ENCODE measurements around the gene DYNC2H1. TPM values are rescaled to one million over a fixed set of nuclear protein-coding genes. Genes with fewer than 3 reads are reported as not detected.

DYNC2H1 gene
- total and polyA plus RNA-seq, 7 donors, result 0.79 to 2.3 (median 1.3) TPM

DNA sequence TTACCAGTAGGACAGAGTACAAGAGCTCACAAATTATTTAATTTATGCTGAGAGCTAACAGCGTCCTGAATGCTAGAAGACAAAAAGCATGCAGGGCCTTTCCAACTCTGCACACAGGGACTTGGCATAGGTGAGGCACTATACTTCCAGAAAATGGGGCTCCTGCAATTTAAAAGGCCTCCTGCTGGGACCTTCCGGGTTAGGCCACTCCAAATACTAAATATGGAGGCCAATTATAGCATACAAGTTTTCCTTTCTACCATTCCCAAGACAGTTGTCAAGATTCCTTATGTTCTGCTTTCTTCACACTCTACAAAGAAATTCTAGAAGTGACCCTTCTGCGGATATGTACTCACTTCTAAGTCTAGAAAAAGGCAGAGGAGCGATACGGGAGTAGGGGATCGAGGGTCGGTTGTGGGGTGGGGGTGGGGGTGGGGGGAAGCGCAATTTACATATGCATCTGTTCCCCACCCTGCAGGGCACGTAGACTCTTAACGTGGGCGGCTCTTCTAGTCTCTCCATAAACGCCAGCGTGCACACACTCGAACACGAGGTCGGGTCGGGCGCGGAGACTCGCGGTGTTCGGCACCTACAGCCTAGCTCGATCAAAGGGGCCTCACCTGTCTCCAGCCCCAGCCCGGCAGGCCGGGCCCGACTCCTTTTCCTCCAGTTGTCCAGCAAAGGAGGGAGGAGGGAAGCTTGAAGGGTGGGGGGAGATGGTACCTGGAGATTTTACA lies 18.0 kb upstream of the DYNC2H1 start:
- peaks cover 0 to 9% (median 0%) of the 10 kb centered on the region in 3 donors for H3K27me3 ChIP-seq (ENCODE audit: insufficient read depth in 3 of 3, low read length in 2 of 3)
- TF ChIP-seq, protein P1, sequence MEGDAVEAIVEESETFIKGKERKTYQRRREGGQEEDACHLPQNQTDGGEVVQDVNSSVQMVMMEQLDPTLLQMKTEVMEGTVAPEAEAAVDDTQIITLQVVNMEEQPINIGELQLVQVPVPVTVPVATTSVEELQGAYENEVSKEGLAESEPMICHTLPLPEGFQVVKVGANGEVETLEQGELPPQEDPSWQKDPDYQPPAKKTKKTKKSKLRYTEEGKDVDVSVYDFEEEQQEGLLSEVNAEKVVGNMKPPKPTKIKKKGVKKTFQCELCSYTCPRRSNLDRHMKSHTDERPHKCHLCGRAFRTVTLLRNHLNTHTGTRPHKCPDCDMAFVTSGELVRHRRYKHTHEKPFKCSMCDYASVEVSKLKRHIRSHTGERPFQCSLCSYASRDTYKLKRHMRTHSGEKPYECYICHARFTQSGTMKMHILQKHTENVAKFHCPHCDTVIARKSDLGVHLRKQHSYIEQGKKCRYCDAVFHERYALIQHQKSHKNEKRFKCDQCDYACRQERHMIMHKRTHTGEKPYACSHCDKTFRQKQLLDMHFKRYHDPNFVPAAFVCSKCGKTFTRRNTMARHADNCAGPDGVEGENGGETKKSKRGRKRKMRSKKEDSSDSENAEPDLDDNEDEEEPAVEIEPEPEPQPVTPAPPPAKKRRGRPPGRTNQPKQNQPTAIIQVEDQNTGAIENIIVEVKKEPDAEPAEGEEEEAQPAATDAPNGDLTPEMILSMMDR (IDR thresholded peaks at IDR 0.05), result no peak
- DNase-seq (peak; percentile 20 to 61), ATAC-seq (peak; percentile 32 to 72 (median 57))
- H3K4me1 ChIP-seq, result peaks cover 24% of the 10 kb centered on the region
- intact Hi-C loops (cut with DNase I), result no loop called here
- H3K9me3 ChIP-seq, result no peaks in the 10 kb centered on the region
- peaks cover 0 to 18% of the 10 kb centered on the region in 2 donors for H3K36me3 ChIP-seq (ENCODE audit: insufficient read depth in 1 of 2, low read depth in 1 of 2)
- peak overlapping the region; percentile 89 for H3K27ac ChIP-seq
- 1 to 2% (median 1%) methylated on average over 26 of the region's 26 CpGs for WGBS, 3 donors
- peak overlapping the region; percentile 98 for H3K4me3 ChIP-seq

DNA sequence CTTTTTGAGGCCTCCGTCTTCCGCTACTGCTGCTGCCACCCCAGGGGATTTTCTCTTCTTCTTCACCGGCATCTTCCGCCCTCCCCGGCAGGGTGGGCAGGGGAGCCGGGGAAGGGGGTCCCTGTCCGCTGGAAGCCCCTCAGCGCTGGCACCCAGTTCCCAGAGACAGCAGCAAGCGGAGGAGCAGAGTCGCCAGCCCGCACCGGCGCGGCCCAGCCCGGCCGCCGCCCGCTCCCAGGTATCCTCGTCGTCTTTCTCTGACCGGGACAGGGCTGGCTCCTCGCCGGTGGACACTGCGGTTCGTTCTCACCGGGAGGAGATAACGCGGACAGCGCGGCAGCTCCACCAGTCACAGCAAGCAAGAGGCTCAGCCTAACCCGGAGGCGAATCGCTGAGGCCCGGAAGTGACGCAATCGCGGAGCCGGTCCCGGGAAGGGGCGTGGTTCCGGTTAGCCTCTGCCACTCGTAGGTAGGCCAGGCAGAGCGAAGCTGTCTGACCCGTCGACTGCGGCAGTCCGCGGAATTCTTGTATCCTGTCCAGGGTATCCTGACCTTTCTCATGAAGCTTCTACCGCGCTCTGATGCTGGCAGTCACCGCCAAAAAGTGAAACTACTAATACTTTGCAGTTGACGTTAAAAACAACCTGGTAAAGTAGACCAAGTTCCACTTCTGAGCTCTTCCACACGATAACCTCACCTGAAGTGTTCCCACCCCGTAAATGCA lies 17.3 kb upstream of the DYNC2H1 start, which contains the start of gene DCUN1D5:
TSS of gene DCUN1D5 (minus strand) at position 360 of the 724 bp plus-strand sequence. CDS start at position 72, 288 bp downstream.
- Histone ChIP-seq H3K36me3 (ENCODE audit: insufficient read depth in 1 of 2, low read depth in 1 of 2) (peaks cover 0 to 18% of the 10 kb centered on the region in 2 donors), H3K9me3 (no peaks in the 10 kb centered on the region), H3K4me3 (peak within 1 kb of the TSS; percentile 98), H3K27me3 (ENCODE audit: insufficient read depth in 3 of 3, low read length in 2 of 3) (peaks cover 0 to 16% (median 2%) of the 10 kb centered on the region in 3 donors), H3K4me1 (peaks cover 24% of the 10 kb centered on the region), H3K27ac (peak within 1 kb of the TSS; percentile 89)
- TF ChIP-seq, protein P1 (IDR thresholded peaks at IDR 0.05), result no peak
- intact Hi-C loops (cut with DNase I), result no loop called here
- 0% methylated on average over 52 to 54 of the region's 54 CpGs for WGBS, 3 donors
- DNase-seq (peak; percentile 95 to 98), ATAC-seq (peak; percentile 100)

DNA sequence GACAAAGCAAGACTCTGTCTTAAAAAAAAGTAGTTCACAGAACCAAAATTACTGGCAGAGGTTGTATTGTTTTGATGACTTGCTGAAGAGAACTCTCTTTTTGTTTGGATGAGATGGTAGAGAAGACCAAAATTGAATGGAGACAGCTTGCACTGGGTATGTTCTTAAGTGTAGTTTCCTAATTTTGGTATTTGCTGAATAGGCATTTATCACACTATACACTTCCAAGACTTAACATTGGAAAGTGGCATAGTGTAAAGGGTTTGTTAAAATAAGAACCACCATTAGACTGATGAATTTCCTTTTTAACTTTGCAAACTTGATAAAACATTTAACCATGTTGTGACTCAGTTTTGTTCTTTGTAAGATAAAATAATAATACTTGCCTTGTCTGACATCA lies 11.9 kb upstream of the DYNC2H1 start:
- DNase-seq, result no peak
- no peaks in the 10 kb centered on the region for H3K9me3 ChIP-seq
- H3K4me3 ChIP-seq, result no peak overlapping the region
- H3K4me1 ChIP-seq, result no peaks in the 10 kb centered on the region
- no peak overlapping the region for H3K27ac ChIP-seq
- H3K36me3 ChIP-seq (ENCODE audit: insufficient read depth in 1 of 2, low read depth in 1 of 2), result no peaks in the 10 kb centered on the region
- peaks cover 2 to 16% (median 4%) of the 10 kb centered on the region in 3 donors for H3K27me3 ChIP-seq (ENCODE audit: insufficient read depth in 3 of 3, low read length in 2 of 3)
- TF ChIP-seq, protein P1 (IDR thresholded peaks at IDR 0.05), result no peak
- no peak for ATAC-seq
- intact Hi-C loops (cut with DNase I), result no loop called here

DNA sequence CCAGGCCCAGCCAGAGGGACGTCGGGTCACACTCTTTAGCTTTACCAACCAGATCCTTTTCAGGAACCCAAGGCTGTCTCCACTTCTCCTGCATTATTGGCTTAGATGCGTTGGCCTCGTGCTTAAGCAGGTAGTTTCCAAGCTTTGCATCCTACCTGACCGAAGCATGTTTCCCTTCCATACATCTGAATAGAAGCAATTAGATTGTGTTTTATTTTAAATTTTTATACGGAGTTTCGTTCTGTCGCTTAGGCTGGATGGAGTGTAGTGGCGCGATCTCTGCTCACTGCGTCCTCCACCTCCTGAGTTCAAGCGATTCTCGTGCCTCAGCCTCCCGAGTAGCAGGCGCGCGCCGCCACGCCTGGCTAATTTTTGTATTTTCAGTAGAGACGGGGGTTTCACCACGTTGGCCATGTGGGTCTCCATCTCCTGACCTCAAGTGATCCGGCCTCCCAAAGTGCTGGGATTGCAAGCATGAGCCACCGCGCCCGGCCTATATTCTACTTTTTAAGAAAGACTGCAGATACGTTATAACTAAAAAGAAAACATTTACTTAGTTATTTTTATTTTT lies 677 bp downstream of the DYNC2H1 start:
- no peaks in the 10 kb centered on the region for H3K4me1 ChIP-seq
- H3K9me3 ChIP-seq, result no peaks in the 10 kb centered on the region
- H3K4me3 ChIP-seq, result peak overlapping the region; percentile 69
- peaks cover 0 to under 1% (median 0%) of the 10 kb centered on the region in 3 donors for H3K27me3 ChIP-seq (ENCODE audit: insufficient read depth in 3 of 3, low read length in 2 of 3)
- intact Hi-C loops (cut with DNase I), result no loop called here
- H3K36me3 ChIP-seq (ENCODE audit: insufficient read depth in 1 of 2, low read depth in 1 of 2), result no peaks in the 10 kb centered on the region
- peak; percentile 13 to 54 for DNase-seq
- 17 to 20% (median 19%) methylated on average over 26 of the region's 26 CpGs for WGBS, 3 donors
- TF ChIP-seq, protein P1 (IDR thresholded peaks at IDR 0.05), result no peak
- ATAC-seq, result peak in 1 of 4 donors; percentile 16
- H3K27ac ChIP-seq, result peak overlapping the region; percentile 34

Measured in psoas muscle (tissue), 8 donors.